ENCODE measurements around the gene FGD5. TPM values are rescaled to one million over a fixed set of nuclear protein-coding genes. Genes with fewer than 3 reads are reported as not detected.
A peak's percentile ranks its signal among the peaks of the same experiment; 100 is the strongest.

FGD5 gene
- total and polyA plus RNA-seq, 2 donors (not counting 1 experiment from before 2014, with no cell fraction given), result 0.03 to 0.50 TPM

GRCh38 chr3:14921811-14922705 is 103.3 kb downstream of the FGD5 start:
- DNase-seq (ENCODE audit: low read depth in 2 of 2), result peak in 1 of 2 donors; percentile 37
- Histone ChIP-seq H3K27ac (ENCODE audit: insufficient read depth, low read length) (no peak overlapping the region), H3K4me2 (ENCODE audit: extremely low read depth, insufficient read depth, low read length) (no peak overlapping the region), H3K9ac (ENCODE audit: insufficient read depth, low read length) (no peak overlapping the region), H3K36me3 (ENCODE audit: control insufficient read depth, insufficient read depth, low read length) (no peaks in the 10 kb centered on the region), H4K20me1 (ENCODE audit: control insufficient read depth, extremely low read depth, insufficient read depth, low read length) (no peaks in the 10 kb centered on the region), H3K4me3 (replicated peaks in 1 of 4; ENCODE audit: control extremely low read depth in 1 of 4, insufficient read depth in 1 of 4, low read depth in 3 of 4, low read length in 4 of 4) (no peak overlapping the region), H2AFZ (ENCODE audit: low read length) (no peak overlapping the region), H3K79me2 (ENCODE audit: control insufficient read depth, insufficient read depth, low read length) (no peaks in the 10 kb centered on the region), H3K27me3 (ENCODE audit: control insufficient read depth, insufficient read depth, low read length) (no peaks in the 10 kb centered on the region), H3K9me3 (ENCODE audit: control insufficient read depth, insufficient read depth, low read depth, low read length) (no peaks in the 10 kb centered on the region), H3K4me1 (ENCODE audit: control insufficient read depth, extremely low read depth, insufficient read depth, low read length) (no peaks in the 10 kb centered on the region)
- TF ChIP-seq EZH2 (IDR thresholded peaks at IDR 0.05; ENCODE audit: low read length, missing control alignments), result no peak
- TF ChIP-seq CTCF (conservative IDR thresholded peaks at IDR 0.05 in 1 of 2, IDR thresholded peaks at IDR 0.05 in 1 of 2; ENCODE audit: low read depth in 1 of 2, low read length in 2 of 2), result no peak

GRCh38 chr3:14922863-14923262 is 104.1 kb downstream of the FGD5 start:
- no peaks in the 10 kb centered on the region for H4K20me1 ChIP-seq (ENCODE audit: control insufficient read depth, extremely low read depth, insufficient read depth, low read length)
- H3K79me2 ChIP-seq (ENCODE audit: control insufficient read depth, insufficient read depth, low read length), result no peaks in the 10 kb centered on the region
- H3K4me3 ChIP-seq (replicated peaks in 1 of 4; ENCODE audit: control extremely low read depth in 1 of 4, insufficient read depth in 1 of 4, low read depth in 3 of 4, low read length in 4 of 4), result no peak overlapping the region
- TF ChIP-seq EZH2 (IDR thresholded peaks at IDR 0.05; ENCODE audit: low read length, missing control alignments) (no peak), CTCF (conservative IDR thresholded peaks at IDR 0.05 in 1 of 2, IDR thresholded peaks at IDR 0.05 in 1 of 2; ENCODE audit: low read depth in 1 of 2, low read length in 2 of 2) (no peak)
- DNase-seq (ENCODE audit: low read depth in 2 of 2), result no peak
- no peak overlapping the region for H3K9ac ChIP-seq (ENCODE audit: insufficient read depth, low read length)
- no peaks in the 10 kb centered on the region for H3K36me3 ChIP-seq (ENCODE audit: control insufficient read depth, insufficient read depth, low read length)
- H3K27ac ChIP-seq (ENCODE audit: insufficient read depth, low read length), result no peak overlapping the region
- H3K4me2 ChIP-seq (ENCODE audit: extremely low read depth, insufficient read depth, low read length), result no peak overlapping the region
- no peaks in the 10 kb centered on the region for H3K27me3 ChIP-seq (ENCODE audit: control insufficient read depth, insufficient read depth, low read length)
- H2AFZ ChIP-seq (ENCODE audit: low read length), result no peak overlapping the region
- H3K4me1 ChIP-seq (ENCODE audit: control insufficient read depth, extremely low read depth, insufficient read depth, low read length), result no peaks in the 10 kb centered on the region
- no peaks in the 10 kb centered on the region for H3K9me3 ChIP-seq (ENCODE audit: control insufficient read depth, insufficient read depth, low read depth, low read length)

- Histone ChIP-seq H3K4me2 (ENCODE audit: extremely low read depth, insufficient read depth, low read length) (no peak overlapping the region), H4K20me1 (ENCODE audit: control insufficient read depth, extremely low read depth, insufficient read depth, low read length) (no peaks in the 10 kb centered on the region), H2AFZ (ENCODE audit: low read length) (no peak overlapping the region), H3K4me3 (replicated peaks in 1 of 4; ENCODE audit: control extremely low read depth in 1 of 4, insufficient read depth in 1 of 4, low read depth in 3 of 4, low read length in 4 of 4) (no peak overlapping the region), H3K9me3 (ENCODE audit: control insufficient read depth, insufficient read depth, low read depth, low read length) (no peaks in the 10 kb centered on the region), H3K36me3 (ENCODE audit: control insufficient read depth, insufficient read depth, low read length) (no peaks in the 10 kb centered on the region), H3K4me1 (ENCODE audit: control insufficient read depth, extremely low read depth, insufficient read depth, low read length) (no peaks in the 10 kb centered on the region), H3K9ac (ENCODE audit: insufficient read depth, low read length) (no peak overlapping the region), H3K27ac (ENCODE audit: insufficient read depth, low read length) (no peak overlapping the region), H3K27me3 (ENCODE audit: control insufficient read depth, insufficient read depth, low read length) (no peaks in the 10 kb centered on the region), H3K79me2 (ENCODE audit: control insufficient read depth, insufficient read depth, low read length) (no peaks in the 10 kb centered on the region)
- TF ChIP-seq EZH2 (IDR thresholded peaks at IDR 0.05; ENCODE audit: low read length, missing control alignments), result no peak
- TF ChIP-seq CTCF (conservative IDR thresholded peaks at IDR 0.05 in 1 of 2, IDR thresholded peaks at IDR 0.05 in 1 of 2; ENCODE audit: low read depth in 1 of 2, low read length in 2 of 2), result no peak
- DNase-seq (ENCODE audit: low read depth in 2 of 2), result no peak
These were observed 104.7 kb downstream of the FGD5 start for GRCh38 chr3:14923476-14923875.
